Measurements from ENCODE around the gene STEAP2. TPM values are rescaled to one million over a fixed set of nuclear protein-coding genes. Genes with fewer than 3 reads are reported as not detected.

The STEAP2 gene
- total RNA-seq, 2 donors from 2014 or later: not detected

- peaks cover 10% of the 10 kb centered on the region for H3K27me3 Mint-ChIP-seq
- peaks cover 3% of the 10 kb centered on the region for H3K4me1 Mint-ChIP-seq
- no peak overlapping the region for H3K27ac Mint-ChIP-seq
- no peaks in the 10 kb centered on the region for H3K36me3 Mint-ChIP-seq (ENCODE audit: low read depth)
- DNase-seq (no peak), ATAC-seq (no peak)
- no peak overlapping the region for H3K4me3 Mint-ChIP-seq
- no peaks in the 10 kb centered on the region for H3K9me3 ChIP-seq (ENCODE audit: control insufficient read depth, low read length, poor library complexity, severe bottlenecking)
These were observed 1.1 kb upstream of the STEAP2 start for GRCh38 chr7:90210475-90210874.

- Mint-ChIP-seq H3K4me3 (peak overlapping the region; percentile 9), H3K4me1 (peaks cover 3% of the 10 kb centered on the region), H3K27me3 (peaks cover 11% of the 10 kb centered on the region), H3K27ac (no peak overlapping the region), H3K36me3 (ENCODE audit: low read depth) (no peaks in the 10 kb centered on the region)
- DNase-seq (no peak), ATAC-seq (no peak)
- H3K9me3 ChIP-seq (ENCODE audit: control insufficient read depth, low read length, poor library complexity, severe bottlenecking): no peaks in the 10 kb centered on the region
These were observed 559 bp upstream of the STEAP2 start for GRCh38 chr7:90210981-90211380.

GRCh38 chr7:90212149-90212495 is 582 bp downstream of the STEAP2 start:
- Mint-ChIP-seq H3K27ac (no peak overlapping the region), H3K36me3 (ENCODE audit: low read depth) (no peaks in the 10 kb centered on the region), H3K4me3 (no peak overlapping the region), H3K4me1 (peaks cover 3% of the 10 kb centered on the region), H3K27me3 (peaks cover 15% of the 10 kb centered on the region)
- no peak for ATAC-seq
- no peak for DNase-seq
- H3K9me3 ChIP-seq (ENCODE audit: control insufficient read depth, low read length, poor library complexity, severe bottlenecking): no peaks in the 10 kb centered on the region

- H3K9me3 ChIP-seq (ENCODE audit: control insufficient read depth, low read length, poor library complexity, severe bottlenecking): no peaks in the 10 kb centered on the region
- peaks cover 3% of the 10 kb centered on the region for H3K4me1 Mint-ChIP-seq
- no peak overlapping the region for H3K27ac Mint-ChIP-seq
- no peak overlapping the region for H3K4me3 Mint-ChIP-seq
- ATAC-seq (no peak), DNase-seq (no peak)
- no peaks in the 10 kb centered on the region for H3K36me3 Mint-ChIP-seq (ENCODE audit: low read depth)
- peaks cover 15% of the 10 kb centered on the region for H3K27me3 Mint-ChIP-seq
These were observed 2.0 kb downstream of the STEAP2 start for GRCh38 chr7:90213521-90213920.

DNA sequence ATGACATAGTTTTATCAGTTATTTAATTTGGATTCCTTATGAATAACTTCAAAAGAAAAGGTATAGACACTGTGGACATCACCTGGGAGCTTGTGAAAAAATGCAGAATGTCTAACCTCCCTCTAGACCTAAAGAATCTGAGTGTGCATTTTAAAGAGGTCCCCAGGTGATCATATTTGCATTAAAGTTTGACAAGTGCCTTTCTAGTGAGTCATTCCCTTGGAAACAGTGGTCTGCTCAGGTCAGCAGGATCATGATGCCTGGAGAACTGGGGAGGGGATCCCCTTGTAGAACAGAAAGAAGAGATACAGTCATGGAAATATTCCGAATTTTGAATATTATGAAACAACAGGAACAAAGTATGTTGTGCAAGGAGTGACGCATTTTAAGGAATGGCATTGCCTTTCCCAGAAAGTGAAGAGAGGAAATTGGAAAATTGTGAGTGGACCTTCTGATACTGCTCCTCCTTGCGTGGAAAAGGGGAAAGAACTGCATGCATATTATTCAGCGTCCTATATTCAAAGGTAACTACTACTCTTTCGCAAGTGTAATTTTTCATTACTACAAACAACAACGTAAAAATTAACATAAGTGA is 4.6 kb downstream of the STEAP2 start:
- peaks cover 26% of the 10 kb centered on the region for H3K27me3 Mint-ChIP-seq
- H3K9me3 ChIP-seq (ENCODE audit: control insufficient read depth, low read length, poor library complexity, severe bottlenecking): no peaks in the 10 kb centered on the region
- H3K4me1 Mint-ChIP-seq: no peaks in the 10 kb centered on the region
- ATAC-seq (no peak), DNase-seq (no peak)
- H3K36me3 Mint-ChIP-seq (ENCODE audit: low read depth): no peaks in the 10 kb centered on the region
- H3K4me3 Mint-ChIP-seq: no peak overlapping the region
- no peak overlapping the region for H3K27ac Mint-ChIP-seq

GRCh38 chr7:90216771-90217170 is 5.2 kb downstream of the STEAP2 start:
- H3K4me3 Mint-ChIP-seq: no peak overlapping the region
- H3K27ac Mint-ChIP-seq: no peak overlapping the region
- ATAC-seq: no peak
- no peaks in the 10 kb centered on the region for H3K4me1 Mint-ChIP-seq
- no peaks in the 10 kb centered on the region for H3K9me3 ChIP-seq (ENCODE audit: control insufficient read depth, low read length, poor library complexity, severe bottlenecking)
- H3K36me3 Mint-ChIP-seq (ENCODE audit: low read depth): no peaks in the 10 kb centered on the region
- peaks cover 30% of the 10 kb centered on the region for H3K27me3 Mint-ChIP-seq
- DNase-seq: no peak

- H3K36me3 Mint-ChIP-seq (ENCODE audit: low read depth): no peaks in the 10 kb centered on the region
- H3K4me1 Mint-ChIP-seq: no peaks in the 10 kb centered on the region
- H3K27ac Mint-ChIP-seq: no peak overlapping the region
- DNase-seq (no peak), ATAC-seq (no peak)
- H3K27me3 Mint-ChIP-seq: peaks cover 70% of the 10 kb centered on the region
- H3K4me3 Mint-ChIP-seq: no peak overlapping the region
- H3K9me3 ChIP-seq (ENCODE audit: control insufficient read depth, low read length, poor library complexity, severe bottlenecking): no peaks in the 10 kb centered on the region
These were observed 10.8 kb downstream of the STEAP2 start for GRCh38 chr7:90222390-90222789.

- ATAC-seq (no peak), DNase-seq (no peak)
- Mint-ChIP-seq H3K36me3 (ENCODE audit: low read depth) (no peaks in the 10 kb centered on the region), H3K27me3 (peaks cover 74% of the 10 kb centered on the region), H3K27ac (no peak overlapping the region), H3K4me1 (no peaks in the 10 kb centered on the region), H3K4me3 (no peak overlapping the region)
- no peaks in the 10 kb centered on the region for H3K9me3 ChIP-seq (ENCODE audit: control insufficient read depth, low read length, poor library complexity, severe bottlenecking)
These were observed 11.5 kb downstream of the STEAP2 start for GRCh38 chr7:90222811-90223725.

DNA sequence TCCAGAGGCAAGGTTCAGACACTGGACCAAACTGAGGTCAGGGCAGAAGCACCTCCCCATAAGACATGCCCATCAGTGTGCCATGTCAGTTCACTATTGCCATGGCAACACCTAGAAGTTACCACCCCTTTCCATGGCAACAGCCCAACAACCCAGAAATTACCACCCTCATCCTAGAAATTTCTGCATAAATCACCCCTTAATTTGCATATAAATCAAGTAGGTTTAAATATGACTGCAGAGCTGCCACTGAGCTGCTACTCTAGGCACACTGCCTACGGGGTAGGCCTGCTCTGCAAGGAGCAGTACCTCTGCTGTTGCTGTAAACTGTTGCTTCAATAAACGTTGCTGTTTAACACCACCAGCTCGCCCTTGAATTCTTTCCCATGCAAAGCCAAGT is 12.7 kb downstream of the STEAP2 start:
- no peaks in the 10 kb centered on the region for H3K4me1 Mint-ChIP-seq
- no peak overlapping the region for H3K27ac Mint-ChIP-seq
- H3K36me3 Mint-ChIP-seq (ENCODE audit: low read depth): no peaks in the 10 kb centered on the region
- no peak for DNase-seq
- no peak overlapping the region for H3K4me3 Mint-ChIP-seq
- peaks cover 85% of the 10 kb centered on the region for H3K27me3 Mint-ChIP-seq
- H3K9me3 ChIP-seq (ENCODE audit: control insufficient read depth, low read length, poor library complexity, severe bottlenecking): no peaks in the 10 kb centered on the region
- ATAC-seq: no peak

GRCh38 chr7:90225181-90225580 is 13.6 kb downstream of the STEAP2 start:
- peaks cover 84% of the 10 kb centered on the region for H3K27me3 Mint-ChIP-seq
- no peak overlapping the region for H3K4me3 Mint-ChIP-seq
- no peak overlapping the region for H3K27ac Mint-ChIP-seq
- H3K36me3 Mint-ChIP-seq (ENCODE audit: low read depth): no peaks in the 10 kb centered on the region
- DNase-seq (no peak), ATAC-seq (no peak)
- H3K4me1 Mint-ChIP-seq: no peaks in the 10 kb centered on the region
- no peaks in the 10 kb centered on the region for H3K9me3 ChIP-seq (ENCODE audit: control insufficient read depth, low read length, poor library complexity, severe bottlenecking)

DNA sequence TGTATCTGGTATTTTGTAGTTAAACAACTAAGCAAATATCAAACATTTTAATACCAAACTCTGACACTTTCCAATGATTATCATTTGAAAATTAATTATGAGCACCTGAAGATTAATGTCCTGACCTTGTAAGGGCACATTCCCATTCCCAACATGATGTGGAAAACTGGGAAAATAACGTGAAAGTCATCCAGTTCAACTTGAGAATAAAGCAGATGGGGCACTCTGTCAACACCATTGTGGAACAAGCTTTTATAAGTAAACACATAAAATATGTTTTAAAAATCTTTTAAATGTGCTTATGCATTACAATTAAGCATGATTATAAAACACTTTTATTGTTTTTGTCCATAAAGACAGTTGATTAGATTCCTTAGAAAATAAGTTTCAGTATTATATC is 14.1 kb downstream of the STEAP2 start:
- H3K4me1 Mint-ChIP-seq: no peaks in the 10 kb centered on the region
- no peak overlapping the region for H3K27ac Mint-ChIP-seq
- H3K9me3 ChIP-seq (ENCODE audit: control insufficient read depth, low read length, poor library complexity, severe bottlenecking): no peaks in the 10 kb centered on the region
- no peak for ATAC-seq
- peaks cover 79% of the 10 kb centered on the region for H3K27me3 Mint-ChIP-seq
- H3K4me3 Mint-ChIP-seq: no peak overlapping the region
- H3K36me3 Mint-ChIP-seq (ENCODE audit: low read depth): no peaks in the 10 kb centered on the region
- no peak for DNase-seq

DNA sequence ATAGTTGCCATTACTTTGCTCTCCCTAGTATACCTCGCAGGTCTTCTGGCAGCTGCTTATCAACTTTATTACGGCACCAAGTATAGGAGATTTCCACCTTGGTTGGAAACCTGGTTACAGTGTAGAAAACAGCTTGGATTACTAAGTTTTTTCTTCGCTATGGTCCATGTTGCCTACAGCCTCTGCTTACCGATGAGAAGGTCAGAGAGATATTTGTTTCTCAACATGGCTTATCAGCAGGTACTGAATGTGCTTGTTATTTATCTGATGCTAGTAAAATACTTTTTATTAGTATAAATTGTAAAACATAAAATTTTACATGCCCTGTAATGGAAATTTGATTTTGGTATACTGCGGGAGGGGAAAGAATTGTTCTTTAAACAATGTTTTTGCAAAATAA is 15.7 kb downstream of the STEAP2 start:
- H3K9me3 ChIP-seq (ENCODE audit: control insufficient read depth, low read length, poor library complexity, severe bottlenecking): no peaks in the 10 kb centered on the region
- no peaks in the 10 kb centered on the region for H3K4me1 Mint-ChIP-seq
- no peak overlapping the region for H3K27ac Mint-ChIP-seq
- DNase-seq: no peak
- no peaks in the 10 kb centered on the region for H3K36me3 Mint-ChIP-seq (ENCODE audit: low read depth)
- peaks cover 63% of the 10 kb centered on the region for H3K27me3 Mint-ChIP-seq
- no peak overlapping the region for H3K4me3 Mint-ChIP-seq
- no peak for ATAC-seq

DNA sequence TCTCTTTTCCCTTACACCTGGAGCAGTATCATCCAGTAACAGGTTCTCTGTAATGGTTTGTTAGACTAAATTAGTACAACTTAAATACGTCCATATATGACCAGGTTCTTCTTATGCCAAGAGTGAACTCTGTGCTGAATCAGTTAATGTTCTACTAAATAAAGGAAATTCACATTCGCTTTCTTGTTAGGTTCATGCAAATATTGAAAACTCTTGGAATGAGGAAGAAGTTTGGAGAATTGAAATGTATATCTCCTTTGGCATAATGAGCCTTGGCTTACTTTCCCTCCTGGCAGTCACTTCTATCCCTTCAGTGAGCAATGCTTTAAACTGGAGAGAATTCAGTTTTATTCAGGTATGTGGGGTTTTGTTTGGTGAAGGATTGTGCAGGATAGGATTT is 18.1 kb downstream of the STEAP2 start:
- H3K36me3 Mint-ChIP-seq (ENCODE audit: low read depth): no peaks in the 10 kb centered on the region
- H3K4me3 Mint-ChIP-seq: no peak overlapping the region
- H3K27me3 Mint-ChIP-seq: peaks cover 39% of the 10 kb centered on the region
- DNase-seq (no peak), ATAC-seq (no peak)
- no peak overlapping the region for H3K27ac Mint-ChIP-seq
- H3K9me3 ChIP-seq (ENCODE audit: control insufficient read depth, low read length, poor library complexity, severe bottlenecking): no peaks in the 10 kb centered on the region
- H3K4me1 Mint-ChIP-seq: no peaks in the 10 kb centered on the region

- ATAC-seq (no peak), DNase-seq (no peak)
- peaks cover 29% of the 10 kb centered on the region for H3K27me3 Mint-ChIP-seq
- no peak overlapping the region for H3K27ac Mint-ChIP-seq
- no peaks in the 10 kb centered on the region for H3K4me1 Mint-ChIP-seq
- no peak overlapping the region for H3K4me3 Mint-ChIP-seq
- H3K9me3 ChIP-seq (ENCODE audit: control insufficient read depth, low read length, poor library complexity, severe bottlenecking): no peaks in the 10 kb centered on the region
- H3K36me3 Mint-ChIP-seq (ENCODE audit: low read depth): no peaks in the 10 kb centered on the region
These were observed 19.3 kb downstream of the STEAP2 start for GRCh38 chr7:90230834-90231233.
